EH (cell line): ENCODE results near the gene BANF1.

Source experiments
- DNase-seq: peaks from one replicate; pipeline ENCODE4 v3.0.0-alpha.2; 2015; ENCODE audit warnings: low read depth

The BANF1 gene

GRCh38 chr11:66001942-66002647, at the start of gene BANF1, which contains the start of gene EIF1AD:
Gene BANF1 (plus strand): TSS chr11:66002503. CDS start chr11:66003251, 748 bp downstream.
Gene EIF1AD (minus strand): TSS chr11:66002157. CDS start chr11:66000389, 1,768 bp downstream.
- DNase-seq: peak; percentile 98

- DNase-seq: no peak
Observed at GRCh38 chr11:65953471-65953870, 48.8 kb upstream of the BANF1 start.

- no peak for DNase-seq
Observed at GRCh38 chr11:65954771-65955170, 47.5 kb upstream of the BANF1 start.

- DNase-seq: no peak
Observed at GRCh38 chr11:65958291-65958690, 44.0 kb upstream of the BANF1 start.

- no peak for DNase-seq
Observed at GRCh38 chr11:65958774-65959420, 43.4 kb upstream of the BANF1 start.

- DNase-seq: no peak
Observed at GRCh38 chr11:65960824-65961266, 41.5 kb upstream of the BANF1 start.

- DNase-seq: peak; percentile 99
Observed at GRCh38 chr11:65961267-65962140, 40.8 kb upstream of the BANF1 start, which contains the start of gene SART1. Gene SART1 (plus strand): TSS chr11:65961734. CDS start chr11:65961781, 47 bp downstream.

GRCh38 chr11:65962141-65962564, 40.1 kb upstream of the BANF1 start:
- DNase-seq: no peak

- DNase-seq: no peak
Observed at GRCh38 chr11:65964906-65965305, 37.4 kb upstream of the BANF1 start.

- no peak for DNase-seq
Observed at GRCh38 chr11:65965986-65966762, 36.1 kb upstream of the BANF1 start.

GRCh38 chr11:65967329-65967934, 34.9 kb upstream of the BANF1 start:
- DNase-seq: no peak

GRCh38 chr11:65968600-65969482, 33.5 kb upstream of the BANF1 start:
- DNase-seq: no peak

- no peak for DNase-seq
Observed at GRCh38 chr11:65972116-65972515, 30.2 kb upstream of the BANF1 start.

GRCh38 chr11:65973439-65974110, 28.7 kb upstream of the BANF1 start:
- peak; percentile 28 for DNase-seq

- no peak for DNase-seq
Observed at GRCh38 chr11:65975771-65976170, 26.5 kb upstream of the BANF1 start.

- no peak for DNase-seq
Observed at GRCh38 chr11:65976216-65977176, 25.8 kb upstream of the BANF1 start.

GRCh38 chr11:65977621-65978390, 24.5 kb upstream of the BANF1 start:
- no peak for DNase-seq
